IMR-90 (cell line): Measurements from ENCODE around the gene ZNF644.

Source experiments
- CEBPB ChIP-seq: IDR thresholded peaks from 2 replicates; pipeline ENCODE4 v1.6.1; 2012; ENCODE audit warnings: low read depth, low read length, improper control_type of control experiment
- CHD1 ChIP-seq: IDR thresholded peaks from 2 replicates; pipeline ENCODE4 v1.6.1; 2012; ENCODE audit warnings: low read depth, low read length, improper control_type of control experiment
- CTCF ChIP-seq: conservative IDR thresholded peaks from 2 replicates; pipeline ENCODE4 v1.5.1; 2012; ENCODE audit warnings: mild to moderate bottlenecking, low read depth, low read length, improper control_type of control experiment
- POLR2A ChIP-seq: IDR thresholded peaks from 2 replicates; pipeline ENCODE4 v1.6.1; 2012; ENCODE audit warnings: mild to moderate bottlenecking, low read depth, low read length

GRCh38 chr1:91026777-91027176, 4.9 kb upstream of the ZNF644 start:
- TF ChIP-seq CTCF (peak; percentile 41), CEBPB (no peak), POLR2A (no peak), CHD1 (no peak)
